Ascending aorta (tissue), 2 donors: ENCODE measurements around the gene RGS3. TPM values are rescaled to one million over a fixed set of nuclear protein-coding genes. Genes with fewer than 3 reads are reported as not detected.

Source experiments
- DNase-seq, 2 donors: peaks; one replicate each; pipeline ENCODE4 v3.0.0-alpha.2; 2019; ENCODE audit warnings: low spot score in 2 of 2
- H3K27ac ChIP-seq, 2 donors: fragments of 200-600 bp; sonication (generic); one replicate each; pipeline ENCODE4 v1.5.1; 2016 to 2017; ENCODE audit warnings: mild to moderate bottlenecking in 1 of 2
- H3K27me3 ChIP-seq: fragments of 200-600 bp; sonication (generic); one replicate; pipeline ENCODE4 v1.5.1; 2017
- H3K36me3 ChIP-seq, 2 donors: fragments of 200-600 bp; sonication (generic); one replicate each; pipeline ENCODE4 v1.5.1; 2016
- H3K4me1 ChIP-seq, 2 donors: fragments of 200-600 bp; sonication (generic); one replicate each; pipeline ENCODE4 v1.5.1; 2016 to 2017; ENCODE audit warnings: mild to moderate bottlenecking in 1 of 2
- H3K4me3 ChIP-seq, 2 donors: fragments of 200-600 bp; sonication (generic); one replicate each; pipeline ENCODE4 v1.5.1; 2016 to 2017; ENCODE audit warnings: mild to moderate bottlenecking in 1 of 2
- H3K9me3 ChIP-seq, 2 donors: fragments of 200-600 bp; sonication (generic); one replicate each; pipeline ENCODE4 v1.5.1; 2016
- CTCF ChIP-seq, 3 experiments: fragments of 200-600 bp in 2 of 3; fragments of 450-650 bp in 1 of 3; sonication (generic) in 2 of 3; IDR thresholded peaks; one replicate each; pipeline ENCODE4 v1.5.1; 2016 to 2019; ENCODE audit warnings: antibody characterized with exemption in 3 of 3, mild to moderate bottlenecking in 1 of 3, moderate library complexity in 1 of 3
- intact Hi-C: fragments of 100-400 bp; cut with DNase I; formaldehyde crosslinking; loops from one replicate; pipeline ENCODE4 v1.15.1; 2023
- total RNA-seq: library from RNA; depleted of rRNA; stranded (reverse); fragments of >200 nt; gene quantifications from one replicate; pipeline ENCODE4 v1.1.0, GENCODE V29; 2016

Gene RGS3
- total RNA-seq, 1 donor from 2014 or later = 125 TPM

- TF ChIP-seq CTCF (IDR thresholded peaks at IDR 0.05) = no peak
- intact Hi-C loops = no loop called here
- DNase-seq = peak in 1 of 2 donors; percentile 39
- Histone ChIP-seq H3K27me3 (no peaks in the 10 kb centered on the region), H3K9me3 (no peaks in the 10 kb centered on the region), H3K36me3 (peaks cover 24 to 38% of the 10 kb centered on the region in 2 donors), H3K4me1 (peaks cover 0 to 1% of the 10 kb centered on the region in 2 donors), H3K27ac (peak overlapping the region in 1 of 2 donors; percentile 35), H3K4me3 (no peak overlapping the region)
Observed at GRCh38 chr9:113542741-113543140, 79.2 kb downstream of the RGS3 start.

- Histone ChIP-seq H3K27ac (no peak overlapping the region), H3K4me3 (no peak overlapping the region), H3K36me3 (peaks cover 24 to 38% of the 10 kb centered on the region in 2 donors), H3K27me3 (no peaks in the 10 kb centered on the region), H3K9me3 (no peaks in the 10 kb centered on the region), H3K4me1 (peaks cover 6 to 8% of the 10 kb centered on the region in 2 donors)
- DNase-seq = peak in 1 of 2 donors; percentile 56
- TF ChIP-seq CTCF (IDR thresholded peaks at IDR 0.05) = no peak
- intact Hi-C loops = no loop called here
Observed at GRCh38 chr9:113543296-113543981, 79.9 kb downstream of the RGS3 start.

- peak in 1 of 2 donors; percentile 25 for DNase-seq
- no peak overlapping the region for H3K4me3 ChIP-seq
- peaks cover 24 to 34% of the 10 kb centered on the region in 2 donors for H3K36me3 ChIP-seq
- no peak for TF ChIP-seq CTCF (IDR thresholded peaks at IDR 0.05)
- H3K4me1 ChIP-seq = peaks cover 11 to 13% of the 10 kb centered on the region in 2 donors
- intact Hi-C loops = no loop called here
- H3K9me3 ChIP-seq = no peaks in the 10 kb centered on the region
- H3K27ac ChIP-seq = no peak overlapping the region
- H3K27me3 ChIP-seq = no peaks in the 10 kb centered on the region
Observed at GRCh38 chr9:113543982-113544303, 80.4 kb downstream of the RGS3 start.

- Histone ChIP-seq H3K4me3 (no peak overlapping the region), H3K9me3 (no peaks in the 10 kb centered on the region), H3K4me1 (peaks cover 13 to 17% of the 10 kb centered on the region in 2 donors), H3K27ac (peak overlapping the region in 1 of 2 donors; percentile 15), H3K36me3 (peaks cover 24 to 25% of the 10 kb centered on the region in 2 donors), H3K27me3 (no peaks in the 10 kb centered on the region)
- peak in 1 of 2 donors; percentile 16 for DNase-seq
- no peak for TF ChIP-seq CTCF (IDR thresholded peaks at IDR 0.05)
- intact Hi-C loops = no loop called here
Observed at GRCh38 chr9:113545068-113545467, 81.5 kb downstream of the RGS3 start.

GRCh38 chr9:113546566-113546965, 83.0 kb downstream of the RGS3 start:
- Histone ChIP-seq H3K27me3 (no peaks in the 10 kb centered on the region), H3K27ac (peak overlapping the region in 1 of 2 donors; percentile 92), H3K4me1 (peaks cover 13 to 17% of the 10 kb centered on the region in 2 donors), H3K9me3 (no peaks in the 10 kb centered on the region), H3K36me3 (peaks cover 20 to 23% of the 10 kb centered on the region in 2 donors), H3K4me3 (no peak overlapping the region)
- peak in 1 of 2 donors; percentile 52 for DNase-seq
- intact Hi-C loops = no loop called here
- TF ChIP-seq CTCF (IDR thresholded peaks at IDR 0.05) = no peak
